Hepatocyte (in vitro differentiated cells): ENCODE data around the gene RDX. TPM values are rescaled to one million over a fixed set of nuclear protein-coding genes. Genes with fewer than 3 reads are reported as not detected.

Experiments used
- DNase-seq: peaks from one replicate; pipeline ENCODE4 v3.0.0-alpha.2; 2016; ENCODE audit warnings: low spot score
- H2AFZ ChIP-seq: fragments of 200-600 bp; sonication (generic); 2 replicates; pipeline ENCODE4 v1.6.0; 2016; ENCODE audit warnings: antibody characterized with exemption, mild to moderate bottlenecking
- H3K27ac ChIP-seq: fragments of 200-600 bp; sonication (generic); 2 replicates; pipeline ENCODE4 v1.5.1; 2016; ENCODE audit warnings: mild to moderate bottlenecking
- H3K27me3 ChIP-seq: fragments of 200-600 bp; sonication (generic); 2 replicates; pipeline ENCODE4 v1.6.1; 2016
- H3K36me3 ChIP-seq: fragments of 200-600 bp; sonication (generic); replicated peaks from 2 replicates; pipeline ENCODE4 v1.5.1; 2016; ENCODE audit warnings: low read depth; ENCODE audit not compliant: insufficient read depth
- H3K4me1 ChIP-seq: fragments of 200-600 bp; sonication (generic); 2 replicates; pipeline ENCODE4 v1.5.1; 2016; ENCODE audit warnings: mild to moderate bottlenecking, moderate library complexity; ENCODE audit not compliant: insufficient read depth
- H3K4me2 ChIP-seq: fragments of 200-600 bp; sonication (generic); 2 replicates; pipeline ENCODE4 v1.6.0; 2016
- H3K4me3 ChIP-seq: fragments of 200-600 bp; sonication (generic); 2 replicates; pipeline ENCODE4 v1.5.1; 2016; ENCODE audit warnings: mild to moderate bottlenecking
- H3K79me2 ChIP-seq: fragments of 200-600 bp; sonication (generic); 2 replicates; pipeline ENCODE4 v1.6.0; 2017; ENCODE audit warnings: mild to moderate bottlenecking
- H3K9me2 ChIP-seq: fragments of 200-600 bp; sonication (generic); replicated peaks from 2 replicates; pipeline ENCODE4 v1.6.0; 2017; ENCODE audit warnings: mild to moderate bottlenecking; ENCODE audit not compliant: insufficient read depth
- H3K9me3 ChIP-seq: fragments of 200-600 bp; sonication (generic); 2 replicates; pipeline ENCODE4 v1.5.1; 2016; ENCODE audit warnings: low read depth, mild to moderate bottlenecking
- H4K20me1 ChIP-seq: fragments of 200-600 bp; sonication (generic); 2 replicates; pipeline ENCODE4 v1.6.0; 2016; ENCODE audit warnings: mild to moderate bottlenecking; ENCODE audit not compliant: insufficient read depth, poor library complexity, severe bottlenecking
- EZH2 ChIP-seq: fragments of 200-600 bp; sonication (generic); IDR thresholded peaks from 2 replicates; pipeline ENCODE4 v1.6.1; 2016; ENCODE audit warnings: antibody characterized with exemption, mild to moderate bottlenecking, borderline replicate concordance
- EZH2phosphoT487 ChIP-seq: fragments of 200-600 bp; sonication (generic); IDR thresholded peaks from one replicate; pipeline ENCODE4 v1.6.1; 2018; ENCODE audit warnings: antibody characterized with exemption, mild to moderate bottlenecking, low read depth, moderate library complexity; ENCODE audit not compliant: unreplicated experiment, severe bottlenecking
- WGBS: methylation state at CpG from one replicate; pipeline ENCODE4 v1.1.6; 2016; ENCODE audit warnings: low lambda C conversion rate; ENCODE audit errors: missing lambda C conversion rate; 5-methylcytosine and 5-hydroxymethylcytosine counted together
- polyA plus RNA-seq: library from polyadenylated mRNA; unstranded; fragments of >200 nt; fragmentation: Nextera tagmentation; extraction: Ambion mirVana; gene quantifications from 2 replicates; pipeline ENCODE4 v1.2.1, GENCODE V29; 2016
- total RNA-seq: library from RNA; depleted of rRNA; stranded (reverse); fragments of >200 nt; gene quantifications from 2 replicates; pipeline ENCODE4 v1.2.3, GENCODE V29; 2014
- TF ChIP-seq, protein P1 (sequence below): fragments of 200-600 bp; sonication (generic); IDR thresholded peaks from 2 replicates; pipeline ENCODE4 v1.5.1; 2016; ENCODE audit warnings: antibody characterized with exemption, mild to moderate bottlenecking; ENCODE audit not compliant: poor library complexity

RDX gene
- total and polyA plus RNA-seq, 2 experiments from 2014 or later, result 106 to 143 TPM

- H2AFZ ChIP-seq, result no peak overlapping the region
- no peak overlapping the region for H3K4me3 ChIP-seq
- no peaks in the 10 kb centered on the region for H3K27me3 ChIP-seq
- no peaks in the 10 kb centered on the region for H3K9me2 ChIP-seq
- H4K20me1 ChIP-seq, result peaks cover 39% of the 10 kb centered on the region
- no peaks in the 10 kb centered on the region for H3K4me1 ChIP-seq
- 90% methylated on average over 2 of the region's 2 CpGs for WGBS
- DNase-seq, result no peak
- H3K9me3 ChIP-seq, result no peaks in the 10 kb centered on the region
- peaks cover 98% of the 10 kb centered on the region for H3K79me2 ChIP-seq
- H3K27ac ChIP-seq, result no peak overlapping the region
- H3K4me2 ChIP-seq, result no peak overlapping the region
- no peaks in the 10 kb centered on the region for H3K36me3 ChIP-seq
- TF ChIP-seq EZH2 (no peak), EZH2phosphoT487 (no peak)
- TF ChIP-seq, protein P1, sequence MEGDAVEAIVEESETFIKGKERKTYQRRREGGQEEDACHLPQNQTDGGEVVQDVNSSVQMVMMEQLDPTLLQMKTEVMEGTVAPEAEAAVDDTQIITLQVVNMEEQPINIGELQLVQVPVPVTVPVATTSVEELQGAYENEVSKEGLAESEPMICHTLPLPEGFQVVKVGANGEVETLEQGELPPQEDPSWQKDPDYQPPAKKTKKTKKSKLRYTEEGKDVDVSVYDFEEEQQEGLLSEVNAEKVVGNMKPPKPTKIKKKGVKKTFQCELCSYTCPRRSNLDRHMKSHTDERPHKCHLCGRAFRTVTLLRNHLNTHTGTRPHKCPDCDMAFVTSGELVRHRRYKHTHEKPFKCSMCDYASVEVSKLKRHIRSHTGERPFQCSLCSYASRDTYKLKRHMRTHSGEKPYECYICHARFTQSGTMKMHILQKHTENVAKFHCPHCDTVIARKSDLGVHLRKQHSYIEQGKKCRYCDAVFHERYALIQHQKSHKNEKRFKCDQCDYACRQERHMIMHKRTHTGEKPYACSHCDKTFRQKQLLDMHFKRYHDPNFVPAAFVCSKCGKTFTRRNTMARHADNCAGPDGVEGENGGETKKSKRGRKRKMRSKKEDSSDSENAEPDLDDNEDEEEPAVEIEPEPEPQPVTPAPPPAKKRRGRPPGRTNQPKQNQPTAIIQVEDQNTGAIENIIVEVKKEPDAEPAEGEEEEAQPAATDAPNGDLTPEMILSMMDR, result no peak
These were observed 23.5 kb downstream of the RDX start for GRCh38 chr11:110272919-110273318.

- no peak overlapping the region for H2AFZ ChIP-seq
These were observed 26.4 kb downstream of the RDX start for GRCh38 chr11:110269996-110270395.

DNA sequence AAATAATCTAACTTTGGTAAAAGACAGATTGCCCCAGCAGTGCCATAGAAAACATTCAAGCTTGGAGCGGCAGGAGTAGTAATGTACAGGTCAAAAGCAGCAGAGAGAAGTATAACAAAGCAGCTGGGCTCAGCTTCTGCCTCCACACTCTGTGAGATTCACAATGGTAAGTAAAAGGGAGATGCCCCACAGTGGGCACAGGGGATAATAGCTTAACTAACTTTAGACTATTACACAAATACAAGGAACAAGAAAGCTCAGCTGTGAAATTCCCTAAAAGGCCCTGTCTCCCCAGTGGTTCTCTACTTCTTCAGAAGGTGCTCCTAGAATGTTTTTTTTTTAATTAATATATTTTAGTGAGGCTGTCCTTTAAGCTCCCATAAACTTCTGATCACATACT, 28.0 kb downstream of the RDX start:
- no peaks in the 10 kb centered on the region for H3K36me3 ChIP-seq
- H3K4me2 ChIP-seq, result no peak overlapping the region
- peaks cover 24% of the 10 kb centered on the region for H4K20me1 ChIP-seq
- TF ChIP-seq, protein P1, result no peak
- TF ChIP-seq EZH2phosphoT487 (no peak), EZH2 (no peak)
- DNase-seq, result no peak
- peaks cover 89% of the 10 kb centered on the region for H3K79me2 ChIP-seq
- no peak overlapping the region for H2AFZ ChIP-seq
- H3K27me3 ChIP-seq, result no peaks in the 10 kb centered on the region
- 96% methylated on average over 1 of the region's 1 CpG for WGBS
- no peak overlapping the region for H3K27ac ChIP-seq
- H3K9me2 ChIP-seq, result no peaks in the 10 kb centered on the region
- H3K4me1 ChIP-seq, result no peaks in the 10 kb centered on the region
- H3K9me3 ChIP-seq, result no peaks in the 10 kb centered on the region
- H3K4me3 ChIP-seq, result no peak overlapping the region

More at GRCh38 chr11:110269996-110270395, 26.4 kb downstream of the RDX start:
- Histone ChIP-seq H3K36me3 (no peaks in the 10 kb centered on the region), H3K79me2 (peaks cover 99% of the 10 kb centered on the region), H3K4me3 (no peak overlapping the region), H3K9me2 (no peaks in the 10 kb centered on the region), H4K20me1 (peaks cover 30% of the 10 kb centered on the region), H3K4me1 (no peaks in the 10 kb centered on the region), H3K9me3 (no peaks in the 10 kb centered on the region), H3K27ac (no peak overlapping the region), H3K4me2 (no peak overlapping the region), H3K27me3 (no peaks in the 10 kb centered on the region)
- TF ChIP-seq EZH2phosphoT487, result no peak
- TF ChIP-seq, protein P1, result no peak
- no peak for TF ChIP-seq EZH2
- 98% methylated on average over 7 of the region's 7 CpGs for WGBS
- no peak for DNase-seq

DNA sequence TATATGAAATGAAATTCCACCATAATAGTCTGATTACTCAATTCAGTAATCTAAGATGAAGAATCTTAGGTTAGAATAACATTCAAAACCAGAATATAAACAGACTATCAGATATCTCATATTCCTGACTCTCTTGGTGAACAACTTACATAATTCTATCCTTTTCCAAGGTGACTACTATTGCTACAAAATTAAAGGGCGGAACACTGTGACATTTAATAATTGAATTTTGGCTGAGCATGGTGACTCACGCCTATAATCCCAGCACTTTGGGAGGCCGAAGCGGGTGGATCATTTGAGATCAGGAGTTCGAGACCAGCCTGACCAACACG, 34.4 kb downstream of the RDX start:
- Histone ChIP-seq H2AFZ (no peak overlapping the region), H3K9me2 (no peaks in the 10 kb centered on the region), H3K4me1 (no peaks in the 10 kb centered on the region), H3K27ac (no peak overlapping the region), H3K79me2 (peaks cover 34% of the 10 kb centered on the region), H4K20me1 (peaks cover 2% of the 10 kb centered on the region), H3K27me3 (no peaks in the 10 kb centered on the region), H3K9me3 (no peaks in the 10 kb centered on the region), H3K4me3 (no peak overlapping the region), H3K4me2 (no peak overlapping the region), H3K36me3 (no peaks in the 10 kb centered on the region)
- DNase-seq, result no peak
- TF ChIP-seq, protein P1, result no peak
- TF ChIP-seq EZH2phosphoT487 (no peak), EZH2 (no peak)
- WGBS, result 86% methylated on average over 6 of the region's 6 CpGs
